ENCODE measurements around the gene ELMO3. TPM values are rescaled to one million over a fixed set of nuclear protein-coding genes. Genes with fewer than 3 reads are reported as not detected.
A peak's percentile ranks its signal among the peaks of the same experiment; 100 is the strongest.

The ELMO3 gene
- total RNA-seq, 1 experiment from 2014 or later, result 8.6 TPM

- H3K27ac ChIP-seq (ENCODE audit: insufficient read length, low read depth, low read length), result no peak within 1 kb of the TSS
- no peak within 1 kb of the TSS for H3K4ac ChIP-seq (ENCODE audit: low read depth, low read length)
- Mint-ChIP-seq H3K9me3 (peaks cover 0 to 3% of the 10 kb centered on the region in 2 experiments; a peak in 1 of 5 replicates), H3K4me1 (peaks cover 36 to 54% of the 10 kb centered on the region in 2 experiments), H3K27me3 (ENCODE audit: low read depth) (peaks cover 88% of the 10 kb centered on the region), H3K27ac (peak within 1 kb of the TSS in 1 of 3 experiments; percentile 52; a peak in 1 of 7 replicates), H3K36me3 (ENCODE audit: insufficient read depth in 1 of 3, low read depth in 3 of 3) (peaks cover 0 to 2% (median 0%) of the 10 kb centered on the region in 3 experiments; a peak in 1 of 7 replicates), H3K4me3 (peak within 1 kb of the TSS; percentile 62 to 87)
- H3K23me2 ChIP-seq (ENCODE audit: insufficient read length, low read depth, low read length, poor library complexity, severe bottlenecking), result peaks cover 16% of the 10 kb centered on the region
- H2BK5ac ChIP-seq (ENCODE audit: insufficient read length, low read length), result no peak within 1 kb of the TSS
- no peak for TF ChIP-seq CTCF (conservative IDR thresholded peaks at IDR 0.05)
- H3K18ac ChIP-seq (ENCODE audit: insufficient read length, low read depth, low read length), result no peak within 1 kb of the TSS
- no peak within 1 kb of the TSS for H2AFZ ChIP-seq (ENCODE audit: low read length)
- H3K56ac ChIP-seq (ENCODE audit: insufficient read length, low read depth, low read length), result no peak within 1 kb of the TSS
- no peak within 1 kb of the TSS for H4K91ac ChIP-seq (ENCODE audit: insufficient read length, low read depth, low read length)
- H4K8ac ChIP-seq (replicated peaks; ENCODE audit: insufficient read length, low read depth, low read length), result no peak within 1 kb of the TSS
- no peaks in the 10 kb centered on the region for H3K79me2 ChIP-seq (ENCODE audit: insufficient read depth, low read length)
- no CpG with 5 or more reads among the region's 50 CpGs for WGBS (ENCODE audit: extremely low coverage, insufficient read length, low lambda C conversion rate)
- H3K9me3 ChIP-seq (ENCODE audit: control insufficient read depth, low read depth, low read length), result no peaks in the 10 kb centered on the region
- peaks cover 5% of the 10 kb centered on the region; the same call in 1 of the 2 replicates for H3K4me1 ChIP-seq (ENCODE audit: insufficient read depth, low read length)
- H4K20me1 ChIP-seq (ENCODE audit: control insufficient read depth, insufficient read depth, insufficient read length), result no peaks in the 10 kb centered on the region
- no peak within 1 kb of the TSS for H4K5ac ChIP-seq (ENCODE audit: insufficient read length, low read depth, low read length)
- H3K4me2 ChIP-seq (ENCODE audit: insufficient read depth, insufficient read length, low read length), result peak within 1 kb of the TSS; percentile 60
- H3T11ph ChIP-seq (ENCODE audit: low read length), result no peak within 1 kb of the TSS
- DNase-seq, result peak; percentile 93
- no peak within 1 kb of the TSS for H3K23ac ChIP-seq (ENCODE audit: insufficient read length, low read depth, low read length)
- H2BK15ac ChIP-seq (ENCODE audit: low read depth, low read length), result no peak within 1 kb of the TSS
- no peak within 1 kb of the TSS for H2BK120ac ChIP-seq (ENCODE audit: low read depth, low read length, poor library complexity, severe bottlenecking)
- no peak within 1 kb of the TSS for H2BK12ac ChIP-seq (ENCODE audit: insufficient read length, low read depth, low read length)
- H3K79me1 ChIP-seq (ENCODE audit: insufficient read depth, low read depth, low read length, poor library complexity, severe bottlenecking), result no peaks in the 10 kb centered on the region
- H3K9ac ChIP-seq (ENCODE audit: extremely low read depth, insufficient read length, low read length), result no peak within 1 kb of the TSS
- H3K14ac ChIP-seq (ENCODE audit: insufficient read depth, low read length), result no peak within 1 kb of the TSS
- no peak within 1 kb of the TSS for H2AK5ac ChIP-seq (ENCODE audit: insufficient read length, low read length)
- H3K27me3 ChIP-seq (ENCODE audit: insufficient read depth, low read length), result peaks cover 67% of the 10 kb centered on the region
- H2BK20ac ChIP-seq (ENCODE audit: low read depth, low read length, poor library complexity, severe bottlenecking), result no peak within 1 kb of the TSS
Observed at GRCh38 chr16:67170168-67170948, 28.6 kb upstream of the ELMO3 start, which contains the start of gene NOL3. Gene NOL3, plus strand, starts transcription at chr16:67170538.

All from H9 (cell line).